Ammon's horn (tissue), 1 donor: ENCODE data around the gene CISH.
A peak's percentile ranks its signal among the peaks of the same experiment; 100 is the strongest.

Source experiments
- DNase-seq: peaks from one replicate; pipeline ENCODE4 v3.0.0-alpha.2; 2016; ENCODE audit warnings: low spot score

The CISH gene, protein sequence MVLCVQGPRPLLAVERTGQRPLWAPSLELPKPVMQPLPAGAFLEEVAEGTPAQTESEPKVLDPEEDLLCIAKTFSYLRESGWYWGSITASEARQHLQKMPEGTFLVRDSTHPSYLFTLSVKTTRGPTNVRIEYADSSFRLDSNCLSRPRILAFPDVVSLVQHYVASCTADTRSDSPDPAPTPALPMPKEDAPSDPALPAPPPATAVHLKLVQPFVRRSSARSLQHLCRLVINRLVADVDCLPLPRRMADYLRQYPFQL

DNA sequence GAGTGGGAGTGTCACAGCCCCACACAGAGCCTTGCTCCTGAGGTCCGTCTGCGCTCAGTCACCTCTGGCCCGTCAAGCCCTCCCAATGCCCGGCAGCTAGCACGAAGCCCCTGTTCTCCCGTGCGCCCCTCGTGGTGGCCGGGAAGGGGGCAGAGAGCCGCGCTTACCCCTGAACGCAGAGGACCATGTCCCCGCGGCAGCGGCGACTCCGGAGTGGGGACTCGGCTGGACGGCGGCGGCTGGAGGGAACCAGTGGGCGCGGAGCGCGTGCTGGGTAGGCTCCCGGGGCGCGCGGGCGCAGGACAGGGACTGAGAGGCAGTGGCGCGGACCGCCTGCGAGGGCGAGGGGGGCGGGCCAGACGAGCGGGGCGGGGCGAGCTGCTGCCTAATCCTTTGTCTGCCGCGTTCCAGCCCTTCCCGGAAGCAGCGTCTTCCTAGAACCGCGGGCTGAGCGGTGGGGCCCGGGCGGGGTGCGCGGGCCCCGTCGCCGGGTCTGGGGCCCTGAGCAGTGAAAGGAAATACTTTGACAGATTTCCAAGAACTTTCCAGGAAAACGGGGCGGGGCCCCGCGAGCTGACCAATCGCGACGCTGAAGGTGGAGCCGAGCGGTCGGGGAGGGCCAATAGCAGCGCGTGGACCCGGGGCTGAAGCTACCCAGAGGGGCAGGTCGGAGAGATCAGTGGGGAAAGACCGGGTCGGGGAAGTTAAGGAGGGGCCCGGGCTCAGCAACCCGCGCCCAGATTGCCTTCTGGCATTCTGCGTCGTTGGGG lies at the start of gene CISH:
Gene CISH, minus strand, starts transcription at position 311 of the 770 bp plus-strand sequence. Its CDS starts 124 bp downstream, at position 187.
- DNase-seq: peak; percentile 85

- no peak for DNase-seq
These were observed 48.8 kb upstream of the CISH start for GRCh38 chr3:50660386-50660785.

DNA sequence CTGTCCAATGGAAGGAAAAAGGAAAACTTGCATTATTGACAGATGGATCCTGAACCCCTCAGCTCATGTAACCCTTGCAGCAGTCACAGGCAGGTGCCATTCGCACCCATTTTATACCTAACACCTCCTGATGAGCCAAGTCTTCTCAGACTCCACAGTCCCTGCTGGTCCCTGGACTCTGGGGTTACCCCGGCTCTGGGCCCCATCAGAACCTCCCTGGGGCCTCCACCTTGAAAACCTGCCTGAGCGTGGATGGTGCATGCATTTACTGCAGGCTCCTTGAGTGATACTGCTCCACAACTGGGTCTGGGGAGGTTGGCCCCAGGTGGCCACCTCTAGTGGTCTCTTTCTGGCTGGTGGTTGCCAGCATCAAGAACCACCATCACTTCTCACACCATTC lies 47.3 kb upstream of the CISH start:
- DNase-seq: no peak

DNA sequence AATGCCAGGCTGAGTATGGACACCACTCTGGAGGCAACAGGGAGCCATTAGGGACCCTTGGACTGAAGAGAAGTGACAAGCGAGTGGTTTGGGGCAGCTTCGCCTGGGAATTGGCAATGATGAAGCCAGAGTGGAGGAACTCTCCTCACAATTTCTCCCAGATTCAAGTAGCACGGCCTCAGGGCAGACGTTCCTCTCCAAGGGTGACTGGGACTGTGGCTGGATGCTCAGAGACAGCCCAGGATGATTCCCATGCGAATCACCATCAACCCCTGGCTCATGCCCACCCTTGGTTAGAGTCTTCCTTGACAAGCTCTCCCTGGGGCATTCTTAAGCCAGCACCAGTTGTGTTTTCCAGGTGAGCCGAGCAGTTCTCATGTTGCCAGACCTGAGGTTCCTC lies 46.8 kb upstream of the CISH start:
- no peak for DNase-seq

DNA sequence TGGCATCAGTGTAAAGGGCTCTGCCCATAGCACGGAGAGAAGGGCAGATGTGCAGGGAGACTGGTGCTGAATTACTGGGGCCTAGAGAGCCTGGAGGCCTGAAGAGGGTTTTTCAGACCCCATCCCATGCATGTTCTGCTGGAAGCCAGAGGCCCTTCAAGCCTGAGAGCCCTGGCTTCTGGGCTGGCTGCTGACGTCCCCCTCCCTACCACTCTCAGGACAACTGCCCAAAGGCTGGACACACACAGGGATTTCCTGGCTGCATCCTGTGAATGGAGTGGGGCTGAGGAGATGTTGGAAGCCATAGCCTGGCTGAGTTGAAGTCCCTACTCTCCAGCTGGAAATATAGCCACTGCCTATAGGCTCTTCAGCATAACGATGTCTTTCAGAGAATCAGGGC lies 46.2 kb upstream of the CISH start:
- no peak for DNase-seq

DNA sequence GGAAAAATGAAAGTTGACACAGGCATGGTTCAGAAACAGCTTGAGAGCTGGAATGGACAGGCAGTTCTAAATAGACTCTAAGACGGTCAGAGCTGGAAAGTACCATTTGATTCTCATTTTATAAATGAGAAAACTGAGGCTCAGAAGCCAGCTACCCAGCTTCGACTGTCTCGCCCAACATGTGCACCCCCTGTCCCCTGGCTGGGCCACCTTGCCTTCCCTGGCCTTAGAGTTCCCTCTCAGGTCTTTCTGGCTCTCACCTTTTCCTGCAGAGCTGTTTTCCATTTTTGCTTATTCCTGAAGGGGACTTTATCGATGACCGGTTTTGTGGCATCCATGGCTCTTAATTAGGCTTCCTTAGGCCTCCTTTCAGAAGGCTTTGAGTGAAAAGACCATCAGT lies 45.8 kb upstream of the CISH start:
- DNase-seq: no peak

- DNase-seq: no peak
These were observed 45.0 kb upstream of the CISH start for GRCh38 chr3:50656417-50657195.

DNA sequence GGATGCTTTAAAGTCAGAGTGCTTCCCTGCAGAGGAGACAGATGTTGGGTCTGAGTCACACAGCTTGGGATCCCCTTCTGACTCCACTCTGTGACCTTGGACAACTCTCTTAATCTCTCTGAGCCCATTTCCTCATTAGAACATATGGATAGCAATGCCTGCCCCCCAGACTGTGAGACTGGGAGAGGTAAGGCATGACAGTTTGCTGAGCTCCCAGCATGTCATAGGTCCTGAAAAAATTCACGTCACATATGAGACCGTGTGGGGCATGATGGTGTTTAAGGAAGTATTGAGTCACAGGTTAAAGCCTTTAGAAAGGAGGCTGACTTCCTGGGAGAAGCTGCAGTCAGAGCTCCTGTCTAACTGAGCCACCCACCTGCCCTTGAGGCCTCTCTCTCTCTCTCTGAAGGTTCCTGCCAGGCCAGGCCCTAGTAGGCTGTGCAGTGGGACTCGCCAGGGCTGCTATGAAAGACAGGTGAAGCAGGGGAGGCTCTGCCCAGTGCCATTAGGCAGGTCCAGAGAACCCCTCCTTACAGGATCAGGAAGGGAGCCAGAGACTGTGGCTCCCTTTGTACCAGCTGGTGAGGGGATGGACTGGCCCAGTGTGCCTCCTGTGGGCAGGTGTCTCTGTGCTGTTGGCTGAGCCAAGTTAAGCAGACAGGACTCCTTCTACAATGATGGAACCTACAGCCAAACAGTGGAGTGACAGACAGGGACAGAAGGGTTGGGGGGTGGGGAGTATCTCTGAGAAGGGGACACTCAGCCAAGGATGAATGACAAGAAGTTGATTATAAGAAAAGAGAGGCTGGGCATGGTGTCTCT lies 43.6 kb upstream of the CISH start:
- DNase-seq: no peak

DNA sequence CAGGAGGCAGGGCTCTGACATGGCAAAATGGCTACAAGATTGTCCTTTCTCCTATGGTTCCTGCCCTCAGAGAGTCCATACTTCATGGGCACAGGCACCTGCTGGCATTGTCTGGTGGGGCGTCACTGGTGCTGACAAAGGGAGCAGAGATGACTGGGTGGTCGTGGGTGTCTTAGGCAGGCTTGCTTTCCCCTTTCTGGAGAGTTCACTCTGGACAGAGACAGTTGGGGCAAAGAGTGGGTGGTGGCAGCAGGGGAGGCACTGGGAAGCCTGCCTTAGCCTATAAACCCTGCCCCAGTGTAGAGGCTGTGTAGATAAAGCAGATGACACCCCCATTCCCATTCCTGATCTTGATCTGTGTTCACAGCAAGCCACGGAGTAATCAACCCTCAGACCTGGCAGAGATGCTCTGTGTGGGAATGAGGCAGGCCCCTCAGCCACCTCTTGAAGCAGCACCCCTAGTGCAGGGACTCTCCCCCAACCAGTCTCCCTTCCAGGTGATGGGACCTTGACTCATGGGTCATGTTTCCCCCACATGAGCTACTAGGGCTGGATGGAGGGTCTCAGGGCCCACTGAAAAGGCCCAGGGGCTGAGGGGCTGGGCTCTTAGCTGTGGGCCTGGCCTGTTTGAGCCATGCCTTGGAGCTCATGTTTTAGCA lies 42.5 kb upstream of the CISH start:
- DNase-seq: no peak

DNA sequence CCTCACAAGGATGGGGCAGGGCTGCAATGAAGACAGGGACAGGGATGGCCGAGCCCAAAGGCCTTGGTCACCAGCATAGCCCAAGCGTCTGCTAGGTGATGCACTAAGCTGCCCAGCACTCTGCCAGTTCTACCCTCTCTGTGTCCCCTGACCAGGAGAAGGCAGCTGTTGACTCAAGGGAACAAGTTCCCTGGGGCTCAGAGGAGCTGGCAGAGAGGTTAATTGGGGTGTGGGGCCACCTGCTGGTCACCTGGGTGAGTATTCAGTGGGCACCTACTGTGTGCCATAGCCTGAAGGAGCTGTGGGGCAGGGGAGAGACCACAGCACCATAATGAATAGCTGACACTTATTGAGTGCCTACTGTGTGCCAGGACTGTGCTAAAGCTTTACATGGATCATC lies 41.1 kb upstream of the CISH start:
- DNase-seq: no peak

- peak; percentile 32 for DNase-seq
These were observed 40.5 kb upstream of the CISH start for GRCh38 chr3:50651920-50652529.

GRCh38 chr3:50651445-50651844 lies 39.9 kb upstream of the CISH start:
- DNase-seq: no peak

GRCh38 chr3:50650018-50650417 lies 38.4 kb upstream of the CISH start:
- no peak for DNase-seq

GRCh38 chr3:50649451-50649931 lies 37.9 kb upstream of the CISH start:
- DNase-seq: peak; percentile 79

DNA sequence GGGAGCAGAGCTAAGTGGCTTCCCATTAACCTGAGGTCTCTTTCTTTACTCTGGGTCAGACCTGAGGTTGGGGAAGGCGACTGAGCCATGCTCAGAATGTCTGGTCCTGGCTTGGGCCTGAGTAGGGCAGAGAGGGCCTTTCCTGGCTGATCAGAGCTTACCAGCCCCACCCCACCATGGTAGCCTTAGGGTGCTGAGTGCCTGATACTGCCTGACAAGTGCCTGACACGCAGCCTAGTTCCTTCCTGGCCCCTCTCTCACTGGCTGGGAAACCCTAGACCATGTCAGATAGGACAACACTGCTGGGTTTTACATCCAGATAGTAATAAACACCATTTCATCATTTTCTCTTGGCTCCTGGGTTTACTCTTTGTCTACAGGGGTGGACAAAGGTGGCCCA lies 37.4 kb upstream of the CISH start:
- no peak for DNase-seq

GRCh38 chr3:50648313-50648712 lies 36.7 kb upstream of the CISH start:
- DNase-seq: no peak

DNA sequence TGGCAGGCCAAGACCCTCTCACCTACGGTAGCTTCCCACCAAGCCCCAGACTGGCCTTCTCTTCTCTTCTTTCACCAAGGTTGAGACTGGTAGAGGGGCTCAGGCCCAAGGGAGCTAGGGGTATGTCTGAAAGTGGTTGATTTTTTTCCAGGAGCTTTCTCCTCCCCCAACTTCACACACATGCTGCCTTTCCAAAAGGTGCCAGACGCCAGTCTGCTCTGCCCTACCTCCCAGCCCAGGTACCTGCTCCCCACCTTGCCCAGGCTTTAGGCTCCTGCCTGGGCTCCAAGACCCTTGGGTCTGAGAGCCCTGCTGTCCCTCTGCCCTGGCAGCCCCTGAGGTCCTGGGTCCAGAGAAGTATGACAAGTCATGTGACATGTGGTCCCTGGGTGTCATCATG lies 33.8 kb upstream of the CISH start:
- no peak for DNase-seq

DNA sequence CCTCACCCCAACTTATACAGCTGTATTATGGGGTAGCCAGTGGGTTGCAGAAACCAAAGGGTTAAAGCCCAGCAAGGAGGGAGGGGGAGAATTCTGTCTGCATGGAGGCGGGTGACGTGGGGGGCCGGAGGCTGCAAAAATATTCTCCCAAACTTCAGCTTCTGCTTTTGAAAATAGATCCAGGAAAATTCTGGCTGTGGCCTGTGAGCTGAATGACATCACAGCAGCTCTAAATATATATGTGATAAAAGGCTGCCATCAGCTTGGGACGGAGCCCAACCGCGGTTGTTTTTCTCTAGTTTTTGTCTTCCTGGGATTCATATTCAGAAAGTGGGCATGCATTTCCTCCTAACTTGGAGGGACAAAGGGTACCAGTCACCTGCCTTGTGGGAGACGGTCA lies 33.0 kb upstream of the CISH start:
- DNase-seq: peak; percentile 34

GRCh38 chr3:50642382-50642781 lies 30.8 kb upstream of the CISH start:
- no peak for DNase-seq

DNA sequence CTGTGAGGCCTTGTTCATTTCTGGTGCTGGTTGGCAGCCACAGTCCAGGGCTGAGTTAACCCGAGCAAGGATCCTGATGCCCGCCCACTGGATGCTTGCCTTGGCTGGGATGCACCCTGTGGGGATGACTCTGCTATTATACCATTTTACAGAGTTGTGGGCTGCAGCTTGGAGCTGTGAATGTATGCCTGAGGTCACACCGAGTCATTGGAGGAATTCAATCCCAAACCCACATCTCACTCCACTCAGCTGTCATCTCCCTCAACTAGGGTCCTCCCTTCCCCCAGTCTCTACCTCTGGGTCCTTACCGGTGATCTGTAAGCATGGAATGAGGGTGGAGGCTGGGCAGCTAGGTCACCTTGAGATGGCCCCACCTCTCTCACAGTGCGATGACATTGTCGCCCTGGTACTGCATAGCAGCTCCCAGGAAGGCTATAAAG lies 27.5 kb upstream of the CISH start:
- DNase-seq: no peak

DNA sequence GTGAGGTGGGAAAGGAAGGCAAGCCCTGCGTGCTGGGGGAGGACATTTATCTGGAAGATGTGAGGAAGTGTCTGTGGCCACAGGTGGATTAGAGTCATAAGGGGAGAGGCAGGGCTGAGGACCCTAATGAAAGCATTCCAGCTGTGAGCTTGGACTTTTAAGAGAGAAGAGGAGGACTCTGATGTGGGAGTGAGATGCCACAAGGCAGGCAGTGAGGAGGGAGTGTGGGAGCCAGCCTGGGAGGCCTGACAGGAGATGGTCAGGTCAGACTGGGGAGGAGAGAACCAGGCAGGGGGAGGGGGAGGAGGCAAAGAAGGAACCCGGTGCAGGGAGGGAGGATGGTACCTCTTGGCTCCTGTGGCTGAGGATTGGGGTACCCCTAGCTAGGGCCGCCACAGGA lies 26.4 kb upstream of the CISH start:
- no peak for DNase-seq
